ENCODE data around the gene ZNF619. TPM values are rescaled to one million over a fixed set of nuclear protein-coding genes. Genes with fewer than 3 reads are reported as not detected.
A peak's percentile ranks its signal among the peaks of the same experiment; 100 is the strongest.

The ZNF619 gene
- total RNA-seq, 4 donors from 2014 or later = 3.9 to 8.1 (median 4.6) TPM

DNA sequence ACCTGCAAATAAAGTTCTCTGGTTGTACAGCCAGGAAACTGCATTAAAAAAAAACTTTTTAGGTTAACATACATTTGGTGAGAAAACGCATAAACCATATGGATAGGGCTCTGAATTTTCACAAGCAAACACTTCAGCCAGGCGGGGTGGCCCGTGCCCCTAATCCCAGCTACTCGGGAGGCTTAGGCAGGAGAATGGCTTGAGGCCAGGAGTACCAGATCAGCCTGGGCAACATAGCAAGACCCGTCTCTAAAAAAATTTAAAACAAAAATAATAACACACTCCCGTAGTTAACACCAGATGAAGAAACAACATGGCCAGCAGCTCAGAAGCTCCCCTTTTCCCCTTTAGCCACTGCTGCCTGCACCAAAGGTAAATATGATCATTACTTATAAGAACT is 23.0 kb upstream of the ZNF619 start:
- H3K4me1 ChIP-seq = peaks cover 4 to 42% (median 26%) of the 10 kb centered on the region in 4 donors
- no peak for TF ChIP-seq POLR2A (IDR thresholded peaks at IDR 0.05)
- no peak for TF ChIP-seq EP300 (IDR thresholded peaks at IDR 0.05)
- TF ChIP-seq CTCF (IDR thresholded peaks at IDR 0.05) = no peak
- peak overlapping the region in 2 of 4 donors; percentile 66 to 70 for H3K4me3 ChIP-seq
- H3K36me3 ChIP-seq = peaks cover 0 to 23% (median 9%) of the 10 kb centered on the region in 3 donors
- H3K27ac ChIP-seq = peak overlapping the region in 2 of 4 donors; percentile 81 to 97
- H3K9me3 ChIP-seq = no peaks in the 10 kb centered on the region
- H3K27me3 ChIP-seq = no peaks in the 10 kb centered on the region
- 36 to 40% methylated on average over 6 of the region's 6 CpGs for WGBS, 2 donors
- no peak for DNase-seq (ENCODE audit: low spot score in 2 of 2)

GRCh38 chr3:40455328-40455727 is 21.6 kb upstream of the ZNF619 start:
- WGBS, 2 donors = 85 to 92% methylated on average over 4 of the region's 4 CpGs
- H3K27ac ChIP-seq = no peak overlapping the region
- no peak for TF ChIP-seq CTCF (IDR thresholded peaks at IDR 0.05)
- TF ChIP-seq POLR2A (IDR thresholded peaks at IDR 0.05) = no peak
- TF ChIP-seq EP300 (IDR thresholded peaks at IDR 0.05) = no peak
- peaks cover 4 to 55% (median 26%) of the 10 kb centered on the region in 4 donors for H3K4me1 ChIP-seq
- no peaks in the 10 kb centered on the region for H3K27me3 ChIP-seq
- H3K36me3 ChIP-seq = peaks cover 0 to 28% (median 22%) of the 10 kb centered on the region in 3 donors
- no peak overlapping the region for H3K4me3 ChIP-seq
- H3K9me3 ChIP-seq = no peaks in the 10 kb centered on the region
- DNase-seq (ENCODE audit: low spot score in 2 of 2) = no peak

GRCh38 chr3:40456279-40456939 is 20.5 kb upstream of the ZNF619 start:
- Histone ChIP-seq H3K36me3 (peaks cover 0 to 33% (median 24%) of the 10 kb centered on the region in 3 donors), H3K9me3 (no peaks in the 10 kb centered on the region), H3K27me3 (no peaks in the 10 kb centered on the region), H3K27ac (peak overlapping the region; percentile 59 to 96 (median 94)), H3K4me1 (peaks cover 4 to 60% (median 26%) of the 10 kb centered on the region in 4 donors), H3K4me3 (peak overlapping the region; percentile 82 to 99 (median 90))
- TF ChIP-seq CTCF (IDR thresholded peaks at IDR 0.05) (no peak), POLR2A (IDR thresholded peaks at IDR 0.05) (no peak), EP300 (IDR thresholded peaks at IDR 0.05) (no peak)
- DNase-seq (ENCODE audit: low spot score in 2 of 2) = no peak
- 54 to 62% methylated on average over 29 of the region's 29 CpGs for whole genome bisulfite sequencing, 2 donors

GRCh38 chr3:40456940-40457823 is 19.7 kb upstream of the ZNF619 start, which contains the start of gene RPL14:
RPL14 (plus strand) TSS chr3:40457339; CDS start chr3:40457472, 133 bp downstream.
- H3K27me3 ChIP-seq = no peaks in the 10 kb centered on the region
- peak within 1 kb of the TSS; percentile 82 to 99 (median 90) for H3K4me3 ChIP-seq
- DNase-seq (ENCODE audit: low spot score in 2 of 2) = peak; percentile 93 to 96
- H3K9me3 ChIP-seq = no peaks in the 10 kb centered on the region
- H3K27ac ChIP-seq = peak within 1 kb of the TSS; percentile 59 to 96 (median 94)
- WGBS, 2 donors = 0 to 1% methylated on average over 47 to 56 of the region's 79 CpGs
- TF ChIP-seq POLR2A (IDR thresholded peaks at IDR 0.05) (peak; percentile 88 to 92), EP300 (IDR thresholded peaks at IDR 0.05) (peak; percentile 87 to 98), CTCF (IDR thresholded peaks at IDR 0.05) (peak in 2 of 5 experiments; percentile 43 to 44)
- H3K36me3 ChIP-seq = peaks cover 0 to 40% (median 24%) of the 10 kb centered on the region in 3 donors
- H3K4me1 ChIP-seq = peaks cover 4 to 52% (median 23%) of the 10 kb centered on the region in 4 donors

Measured in tibial nerve (tissue), 4 donors.